OCI-M2 (cell line): ENCODE data around the gene AMBP.

ENCODE experiments used
- DNase-seq: peaks from one replicate; lab custom pipeline; 2025; ENCODE audit not compliant: unreplicated experiment; lab: John Stamatoyannopoulos, UW

Gene AMBP

DNA sequence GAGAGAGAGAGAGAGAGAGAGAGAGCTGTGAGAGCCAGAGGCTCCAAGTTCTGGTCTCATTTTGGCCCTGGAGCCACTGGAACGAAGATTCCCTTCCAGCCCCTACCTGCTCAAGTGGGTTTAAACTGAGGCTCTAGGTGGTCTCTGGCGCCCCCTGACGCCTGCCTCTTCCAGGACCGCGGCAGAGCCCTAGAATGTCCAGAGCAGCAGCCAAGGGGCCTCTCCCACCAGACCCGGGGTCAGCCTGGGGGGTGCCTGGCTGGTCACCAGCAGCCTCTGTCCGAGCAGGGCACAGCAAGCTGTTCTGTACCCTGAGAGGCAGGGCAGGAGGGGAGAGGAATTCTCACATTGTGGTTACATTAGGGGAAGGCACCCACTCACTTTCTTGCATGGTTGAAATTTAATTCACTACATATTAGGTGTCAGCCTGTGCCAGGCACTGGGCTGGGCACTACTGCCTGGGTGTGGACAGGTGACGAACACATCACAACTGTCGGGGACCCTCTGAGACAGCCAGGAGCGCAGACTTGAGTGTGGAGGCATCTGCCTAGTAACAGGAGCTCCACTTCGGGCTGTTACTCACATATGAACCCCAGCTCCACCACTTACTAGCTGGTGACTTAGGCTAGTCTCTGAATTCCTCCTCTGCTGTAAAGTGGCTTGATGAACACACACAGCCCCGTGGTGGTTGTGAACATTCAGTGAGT, 44.5 kb downstream of the AMBP start:
- DNase-seq: no peak

GRCh38 chr9:114031948-114032840, 45.9 kb downstream of the AMBP start:
- DNase-seq: no peak

GRCh38 chr9:114031037-114031630, 47.0 kb downstream of the AMBP start:
- no peak for DNase-seq

DNA sequence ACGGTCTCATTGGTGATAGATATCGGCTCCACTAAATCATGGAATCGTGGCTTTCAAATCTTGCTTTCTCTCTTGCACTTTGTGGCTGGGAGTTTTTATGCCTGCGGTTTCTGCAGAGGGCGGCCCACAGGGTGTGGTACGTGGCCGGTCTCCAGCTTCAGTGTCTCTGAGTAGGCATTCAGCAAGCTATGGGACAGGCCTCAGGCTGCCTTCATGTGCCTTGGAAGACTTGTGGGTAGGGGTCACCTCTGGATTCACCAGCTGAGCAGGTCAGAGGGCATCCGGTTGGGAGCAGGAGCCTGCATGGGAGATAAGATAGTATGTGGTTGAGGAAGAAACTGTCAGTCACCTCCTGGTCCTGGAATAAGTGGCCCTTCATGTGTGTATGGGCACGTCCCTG, 47.7 kb downstream of the AMBP start:
- no peak for DNase-seq

DNA sequence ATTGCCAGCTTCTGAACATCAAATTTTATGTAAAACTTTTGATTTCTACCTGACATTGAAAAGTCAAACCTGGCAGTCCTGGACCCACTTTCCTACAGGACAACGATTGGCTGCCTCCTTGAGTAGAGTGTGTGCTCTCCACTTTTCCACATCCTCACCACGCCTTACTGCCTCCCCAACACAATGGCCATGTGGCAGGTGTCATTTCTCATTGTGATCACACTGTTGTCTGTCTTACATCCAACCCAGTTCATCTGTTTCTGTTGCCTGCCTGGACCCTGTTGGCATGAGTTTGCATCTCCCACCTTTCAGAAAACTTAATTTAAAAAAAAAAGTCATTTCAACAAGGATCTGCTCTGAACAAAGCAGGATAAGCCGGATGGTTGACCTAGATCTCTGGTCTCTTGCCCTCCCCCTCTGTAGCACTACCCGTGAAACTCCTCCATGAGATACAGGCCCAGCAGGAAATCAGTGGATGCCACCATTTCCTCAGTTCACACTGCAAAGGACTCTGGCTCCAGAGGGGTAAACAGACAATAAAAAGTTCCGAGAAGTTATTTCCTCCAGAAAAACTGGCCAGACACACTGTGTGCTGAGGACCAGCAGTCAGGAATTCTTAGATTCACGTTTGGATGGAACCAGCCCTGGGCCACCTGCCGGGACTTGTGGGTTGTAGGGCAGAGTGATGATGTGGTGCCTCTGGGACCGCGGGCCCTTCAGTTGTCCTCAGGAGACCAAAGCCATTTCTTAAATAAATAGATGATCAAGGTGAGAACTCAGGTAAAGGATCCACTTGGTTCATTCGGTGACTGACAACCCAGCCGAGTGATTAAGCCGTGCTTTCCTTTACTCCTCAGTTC, 48.6 kb downstream of the AMBP start:
- DNase-seq: no peak

DNA sequence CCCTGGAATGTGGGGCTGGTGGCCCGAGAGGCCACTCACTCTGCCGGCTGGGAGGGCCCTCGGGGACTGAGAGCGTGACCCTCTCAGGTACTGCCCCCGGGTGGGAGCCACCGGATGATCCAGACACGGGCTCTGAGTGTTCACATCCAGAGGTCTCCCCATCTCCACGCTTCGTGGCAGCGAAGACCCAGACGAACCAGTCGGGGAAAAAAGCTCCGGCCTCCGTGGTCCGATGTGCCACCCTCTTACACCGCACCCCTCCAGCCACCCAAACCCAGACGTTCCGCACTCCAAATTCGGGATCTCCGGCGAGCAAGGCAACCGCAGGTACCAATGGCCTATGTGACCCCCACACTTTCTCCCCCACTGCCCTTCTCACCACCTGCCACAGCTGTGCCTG, 49.5 kb downstream of the AMBP start:
- DNase-seq: no peak

- DNase-seq: no peak
Measured at GRCh38 chr9:114027863-114028465, 50.1 kb downstream of the AMBP start.

DNA sequence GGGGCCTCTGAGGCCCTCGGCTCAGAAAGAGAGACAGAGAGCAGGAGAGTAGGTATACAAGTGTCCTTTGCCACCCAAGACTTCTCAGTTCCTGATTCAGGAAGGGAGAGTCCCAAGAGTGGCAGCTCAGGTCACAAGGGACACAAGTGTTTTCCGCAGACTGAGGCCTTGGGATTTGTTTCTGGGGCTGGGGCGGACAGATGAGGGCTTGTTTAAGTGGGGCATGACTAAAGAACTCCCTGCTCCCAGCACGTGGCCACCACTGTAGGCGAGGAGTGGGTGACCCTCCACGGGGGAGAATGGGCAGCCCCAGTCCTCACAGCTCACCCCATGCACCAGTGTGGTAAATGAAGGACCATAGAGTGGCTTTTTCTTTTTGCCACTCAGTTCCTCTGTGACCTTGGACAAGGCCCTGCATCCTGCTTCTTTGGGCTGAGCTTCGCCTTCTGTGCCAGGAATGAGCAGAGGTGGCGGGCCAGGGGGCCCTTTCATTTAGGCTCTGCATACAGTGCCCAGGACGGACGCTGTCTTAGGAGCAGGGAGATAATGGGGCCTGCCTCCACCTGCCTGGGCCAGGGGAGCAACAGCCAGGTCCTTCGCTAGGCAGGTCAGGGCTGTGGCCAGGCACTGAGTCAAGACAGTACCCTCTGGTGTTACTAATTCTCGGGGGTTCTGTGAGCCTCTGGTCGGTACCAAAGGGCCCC, 50.8 kb downstream of the AMBP start:
- no peak for DNase-seq

- no peak for DNase-seq
Measured at GRCh38 chr9:114026335-114026734, 51.8 kb downstream of the AMBP start.

DNA sequence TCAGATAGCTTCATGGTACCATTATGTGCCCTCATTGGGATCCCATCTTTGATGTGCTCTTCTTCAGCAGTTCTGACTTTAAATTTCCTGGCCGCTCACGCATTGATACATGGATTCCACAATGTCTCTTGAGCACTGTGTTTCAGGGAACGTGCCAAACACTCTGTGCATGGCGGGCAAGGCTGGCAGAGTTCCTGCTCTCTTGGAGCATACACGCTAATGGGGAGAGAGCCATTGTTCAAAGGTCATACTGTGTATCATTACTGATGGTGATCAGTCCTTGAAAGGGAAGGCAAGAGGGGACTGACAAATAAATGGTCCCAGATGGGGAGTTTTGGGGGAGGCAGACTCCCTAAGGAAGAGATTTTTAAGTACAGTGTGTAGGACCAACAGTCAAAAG, 52.3 kb downstream of the AMBP start:
- no peak for DNase-seq

DNA sequence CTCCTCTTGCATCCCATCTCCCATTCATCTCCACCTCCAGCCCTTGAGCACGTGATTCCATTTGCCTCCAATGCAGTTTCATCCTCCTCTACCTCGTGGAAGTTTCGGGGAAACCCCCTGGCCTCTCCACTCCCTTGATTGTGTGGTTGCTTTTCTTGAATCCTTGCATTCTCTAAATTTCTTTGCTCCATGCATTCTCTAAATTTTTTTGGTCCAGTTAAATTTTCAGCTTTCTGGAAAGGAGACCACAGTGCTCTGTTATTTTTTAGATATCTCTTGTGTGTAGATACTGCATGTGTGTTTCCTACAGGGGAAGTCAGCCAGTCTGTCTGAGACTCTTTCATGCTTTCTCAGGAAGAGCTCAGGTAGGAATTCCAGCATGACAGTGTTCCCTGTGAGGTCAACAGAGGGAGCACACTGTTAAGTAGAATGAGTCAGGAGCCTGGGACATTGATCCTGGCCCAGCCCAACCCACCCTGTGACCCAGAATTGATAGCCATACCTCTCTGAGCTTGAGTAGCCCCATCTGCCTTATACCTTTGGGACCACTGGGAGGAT, 52.8 kb downstream of the AMBP start:
- no peak for DNase-seq

- DNase-seq: no peak
Measured at GRCh38 chr9:114023961-114024360, 54.1 kb downstream of the AMBP start.

DNA sequence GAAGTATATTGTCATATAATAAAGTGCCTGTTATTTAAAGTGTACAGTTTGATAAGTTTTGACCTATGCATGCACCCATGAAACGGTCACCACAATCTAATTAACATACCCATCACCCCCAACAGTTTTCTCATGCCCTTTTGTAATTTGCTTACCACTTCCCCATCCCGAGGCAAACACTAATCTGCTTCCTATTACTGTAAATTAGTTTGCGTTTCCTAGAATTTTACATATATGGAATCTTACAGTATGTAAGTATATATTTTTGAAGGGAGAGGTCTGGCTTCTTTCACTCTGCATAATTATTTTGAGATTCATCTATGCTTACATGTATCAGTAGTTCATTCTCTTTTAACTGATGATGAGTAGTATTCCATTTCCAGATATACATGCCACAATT, 56.5 kb downstream of the AMBP start:
- no peak for DNase-seq

DNA sequence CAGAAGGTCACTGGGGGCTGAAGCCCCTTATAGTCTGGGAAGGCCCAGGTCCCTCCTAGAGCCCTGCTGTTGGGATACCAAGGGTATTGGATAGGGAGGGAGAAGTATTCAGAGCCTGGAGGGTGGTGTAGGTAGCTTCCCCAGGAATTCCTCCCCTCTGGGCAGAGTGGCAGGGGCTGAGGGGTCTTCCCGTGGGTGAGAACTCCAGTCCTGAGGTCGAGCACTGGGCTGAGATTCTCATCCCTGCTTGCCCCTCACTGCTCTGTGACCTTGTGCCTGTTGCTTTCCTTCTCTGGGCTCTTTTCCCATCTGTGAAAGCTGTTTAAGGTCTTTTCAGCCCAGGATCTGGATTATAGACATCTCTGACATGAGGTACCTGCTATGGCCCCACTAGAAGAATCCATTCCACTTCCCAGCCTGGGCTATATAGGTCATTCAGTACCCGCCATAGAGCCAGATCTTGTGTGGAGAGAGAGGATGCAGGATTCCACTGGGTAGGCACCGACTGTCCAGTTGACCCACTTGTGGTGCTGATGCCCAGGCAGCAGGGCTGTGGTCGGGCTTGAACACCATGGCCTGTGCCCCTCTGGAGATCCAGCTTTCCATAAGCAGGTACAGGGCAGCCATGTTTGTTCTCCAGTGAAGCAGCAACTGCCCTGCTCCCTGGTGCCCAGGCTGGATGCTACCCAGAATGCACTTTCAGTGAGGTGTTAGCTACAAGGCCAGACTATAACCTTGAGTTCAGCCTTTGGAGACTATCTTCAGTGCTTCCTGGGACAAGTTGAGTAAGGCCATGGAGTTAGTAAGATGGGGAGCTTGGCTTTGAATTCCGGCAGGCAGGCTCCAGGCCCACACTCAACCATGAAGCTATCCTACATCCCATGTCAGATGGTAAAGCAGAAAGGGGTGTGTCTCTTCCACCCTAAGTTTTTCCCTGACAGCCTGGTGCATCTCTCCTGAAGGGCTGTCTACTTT, 60.1 kb downstream of the AMBP start:
- no peak for DNase-seq

DNA sequence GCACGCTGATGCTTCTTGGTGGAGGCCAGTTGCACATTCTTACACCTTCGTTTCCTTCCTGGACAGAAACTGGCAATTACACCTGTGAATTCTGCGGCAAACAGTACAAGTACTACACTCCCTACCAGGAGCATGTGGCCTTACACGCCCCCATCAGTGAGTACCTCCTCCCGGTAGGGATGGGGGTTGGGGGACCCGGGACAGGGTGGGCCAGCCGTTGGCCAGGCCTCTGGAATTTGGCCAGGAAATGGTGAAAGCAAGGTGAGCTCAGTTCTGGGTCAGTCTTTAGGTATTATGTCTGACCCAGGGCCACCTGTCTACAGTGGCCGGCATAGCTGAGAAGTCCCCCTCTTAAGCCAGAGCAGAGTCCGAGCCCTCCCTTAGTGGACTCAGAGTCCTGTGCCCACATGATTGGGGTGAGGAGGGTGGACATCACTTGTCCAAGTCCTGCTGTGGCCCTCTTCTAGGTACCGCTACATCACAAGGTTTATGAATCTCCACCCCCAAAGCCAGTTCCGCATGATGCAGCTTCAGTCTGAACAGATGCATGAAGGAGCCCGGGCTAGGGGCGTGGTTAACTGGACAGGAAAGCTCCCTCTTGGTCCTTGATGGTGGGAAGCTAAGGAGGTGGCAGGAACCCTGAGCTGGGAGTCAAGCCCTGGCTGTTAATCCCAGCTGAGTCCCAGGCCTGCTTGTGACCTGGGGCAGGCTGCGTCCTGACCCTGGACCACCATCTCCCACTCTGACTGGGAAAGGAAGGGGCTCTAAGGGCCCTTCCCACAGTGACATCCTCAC, 61.3 kb downstream of the AMBP start:
- no peak for DNase-seq

GRCh38 chr9:114016101-114016500, 62.0 kb downstream of the AMBP start:
- DNase-seq: no peak

GRCh38 chr9:114015607-114016006, 62.5 kb downstream of the AMBP start:
- no peak for DNase-seq

GRCh38 chr9:114014044-114014443, 64.1 kb downstream of the AMBP start:
- DNase-seq: no peak
